HG03354 (cell line): ENCODE data around the gene MPDU1.

Source experiments
- ATAC-seq: cut with Tn5 transposase; IDR thresholded peaks from one replicate; pipeline ENCODE4 v1.9.1; 2021; ENCODE audit warnings: mild to moderate bottlenecking; ENCODE audit not compliant: unreplicated experiment, poor library complexity, severe bottlenecking

MPDU1 gene

DNA sequence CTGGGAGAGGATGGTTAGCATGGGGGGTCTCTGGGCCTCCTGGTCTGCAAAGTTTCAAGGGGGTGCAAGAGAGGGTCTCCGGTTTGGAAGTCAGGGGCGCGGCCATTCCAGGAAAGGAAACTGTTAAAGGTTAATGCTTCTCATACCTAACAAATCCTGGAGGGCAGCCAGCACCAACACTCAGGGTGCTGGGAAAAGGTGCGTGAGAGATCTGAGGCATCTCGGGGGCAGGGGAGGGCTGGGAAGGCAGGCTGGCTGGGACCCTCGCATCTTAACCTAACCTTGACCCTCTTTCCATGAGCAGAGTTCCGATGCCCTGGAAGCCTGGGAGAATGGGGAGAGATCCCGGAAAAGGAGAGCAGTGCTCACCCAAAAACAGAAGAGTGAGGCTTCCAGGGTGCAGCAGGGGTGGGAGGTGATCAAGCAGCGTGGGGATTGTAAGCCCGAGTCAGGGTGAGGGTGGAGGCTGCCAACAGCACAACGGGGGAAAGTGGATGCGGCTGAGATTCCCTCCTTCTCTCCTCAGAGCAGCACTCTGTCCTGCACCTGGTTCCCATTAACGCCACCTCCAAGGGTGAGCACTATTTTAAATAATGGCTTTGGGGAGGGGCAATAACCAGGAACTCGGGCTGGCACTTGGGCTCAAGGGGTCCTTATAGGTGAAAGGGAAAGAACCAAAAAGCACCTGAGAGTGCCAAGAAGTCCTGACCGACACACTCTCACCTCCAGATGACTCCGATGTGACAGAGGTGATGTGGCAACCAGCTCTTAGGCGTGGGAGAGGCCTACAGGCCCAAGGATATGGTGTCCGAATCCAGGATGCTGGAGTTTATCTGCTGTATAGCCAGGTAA is 24.1 kb upstream of the MPDU1 start:
- no peak for ATAC-seq

DNA sequence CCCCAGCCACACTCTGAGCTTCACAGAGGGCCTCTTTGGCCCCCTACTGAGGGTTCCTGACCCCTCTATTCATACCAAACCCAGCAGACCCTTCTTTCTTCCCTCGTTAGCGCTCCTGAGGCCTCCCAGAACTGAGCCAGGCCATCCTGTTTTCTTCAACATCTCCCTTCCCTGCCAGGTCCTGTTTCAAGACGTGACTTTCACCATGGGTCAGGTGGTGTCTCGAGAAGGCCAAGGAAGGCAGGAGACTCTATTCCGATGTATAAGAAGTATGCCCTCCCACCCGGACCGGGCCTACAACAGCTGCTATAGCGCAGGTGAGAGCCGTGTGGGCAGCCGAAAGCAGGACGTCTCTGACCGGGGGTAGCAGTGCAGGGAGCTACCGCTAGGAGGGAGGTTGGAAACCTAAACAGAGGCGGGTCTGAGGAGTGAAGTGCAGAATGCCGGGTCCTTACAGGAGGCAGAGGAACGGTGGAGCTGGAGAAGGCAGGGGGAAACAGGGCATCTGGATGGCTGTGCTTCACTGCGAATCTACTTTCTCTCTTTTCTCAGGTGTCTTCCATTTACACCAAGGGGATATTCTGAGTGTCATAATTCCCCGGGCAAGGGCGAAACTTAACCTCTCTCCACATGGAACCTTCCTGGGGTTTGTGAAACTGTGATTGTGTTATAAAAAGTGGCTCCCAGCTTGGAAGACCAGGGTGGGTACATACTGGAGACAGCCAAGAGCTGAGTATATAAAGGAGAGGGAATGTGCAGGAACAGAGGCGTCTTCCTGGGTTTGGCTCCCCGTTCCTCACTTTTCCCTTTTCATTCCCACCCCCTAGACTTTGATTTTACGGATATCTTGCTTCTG is 23.3 kb upstream of the MPDU1 start:
- peak; percentile 33 for ATAC-seq

DNA sequence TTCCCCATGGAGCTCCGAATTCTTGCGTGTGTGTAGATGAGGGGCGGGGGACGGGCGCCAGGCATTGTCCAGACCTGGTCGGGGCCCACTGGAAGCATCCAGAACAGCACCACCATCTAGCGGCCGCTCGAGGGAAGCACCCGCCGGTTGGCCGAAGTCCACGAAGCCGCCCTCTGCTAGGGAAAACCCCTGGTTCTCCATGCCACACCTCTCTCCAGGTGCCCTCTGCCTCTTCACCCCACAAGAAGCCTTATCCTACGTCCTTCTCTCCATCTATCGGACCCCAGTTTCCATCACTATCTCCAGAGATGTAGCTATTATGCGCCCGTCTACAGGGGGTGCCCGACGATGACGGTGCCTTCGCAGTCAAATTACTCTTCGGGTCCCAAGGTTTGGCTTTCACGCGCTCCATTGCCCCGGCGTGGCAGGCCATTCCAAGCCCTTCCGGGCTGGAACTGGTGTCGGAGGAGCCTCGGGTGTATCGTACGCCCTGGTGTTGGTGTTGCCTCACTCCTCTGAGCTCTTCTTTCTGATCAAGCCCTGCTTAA is 22.6 kb upstream of the MPDU1 start:
- peak; percentile 65 for ATAC-seq

DNA sequence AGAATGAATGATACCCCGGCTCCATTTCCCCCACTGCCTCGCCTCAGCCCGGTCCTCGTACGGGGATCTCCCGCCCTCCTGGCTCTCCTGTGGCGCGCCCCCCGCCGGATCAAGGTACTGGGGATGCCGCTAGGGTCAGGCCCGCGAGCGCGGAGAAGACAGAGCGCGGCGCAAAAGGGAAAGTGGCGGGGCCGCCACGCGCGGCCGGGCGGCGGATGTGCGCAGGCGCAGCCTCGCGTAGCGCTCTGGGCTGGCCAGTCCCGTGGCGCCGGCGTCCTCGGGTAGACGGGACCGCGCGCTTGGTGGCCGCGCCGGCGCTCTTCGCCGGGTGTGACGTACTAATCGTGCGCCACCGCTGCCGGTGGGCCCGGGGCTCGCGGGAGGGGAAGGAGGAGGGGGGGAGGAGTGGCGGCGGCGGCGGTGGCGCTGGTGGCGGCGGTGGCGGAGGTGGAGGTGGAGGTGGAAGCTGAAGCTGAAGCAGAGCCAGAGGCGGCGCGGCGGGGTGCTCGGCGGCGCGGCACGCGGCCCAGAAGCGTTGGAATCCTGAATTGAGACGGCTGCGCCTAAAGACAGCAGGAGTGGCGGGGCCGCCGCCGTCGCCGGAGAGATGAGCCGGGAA is 22.0 kb upstream of the MPDU1 start, which contains the start of gene SENP3:
Gene SENP3, plus strand, starts transcription at position 331 of the 619 bp plus-strand sequence. CDS start 1,158 bp downstream, outside the sequence.
- ATAC-seq, result peak; percentile 58

DNA sequence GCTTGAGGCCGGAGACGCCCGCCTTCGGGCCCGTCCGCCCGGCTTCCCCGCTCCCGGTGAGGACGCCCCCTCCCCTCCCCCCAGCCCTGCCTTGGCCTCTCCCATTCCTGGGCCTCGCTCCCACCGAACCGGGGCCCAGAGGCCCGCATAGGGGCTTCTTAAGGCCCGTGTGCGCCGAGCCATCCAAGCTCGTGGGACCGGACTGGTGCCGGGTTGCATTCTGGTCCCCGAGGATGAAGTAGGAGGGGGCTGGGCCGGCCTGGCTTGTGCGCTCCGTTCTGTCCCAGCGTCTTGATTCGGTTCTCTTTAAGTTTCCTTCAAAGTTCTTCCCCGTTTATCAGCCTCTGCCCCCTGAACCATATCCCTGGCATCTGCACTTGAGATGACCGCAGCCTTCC is 21.4 kb upstream of the MPDU1 start:
- ATAC-seq, result peak; percentile 10

DNA sequence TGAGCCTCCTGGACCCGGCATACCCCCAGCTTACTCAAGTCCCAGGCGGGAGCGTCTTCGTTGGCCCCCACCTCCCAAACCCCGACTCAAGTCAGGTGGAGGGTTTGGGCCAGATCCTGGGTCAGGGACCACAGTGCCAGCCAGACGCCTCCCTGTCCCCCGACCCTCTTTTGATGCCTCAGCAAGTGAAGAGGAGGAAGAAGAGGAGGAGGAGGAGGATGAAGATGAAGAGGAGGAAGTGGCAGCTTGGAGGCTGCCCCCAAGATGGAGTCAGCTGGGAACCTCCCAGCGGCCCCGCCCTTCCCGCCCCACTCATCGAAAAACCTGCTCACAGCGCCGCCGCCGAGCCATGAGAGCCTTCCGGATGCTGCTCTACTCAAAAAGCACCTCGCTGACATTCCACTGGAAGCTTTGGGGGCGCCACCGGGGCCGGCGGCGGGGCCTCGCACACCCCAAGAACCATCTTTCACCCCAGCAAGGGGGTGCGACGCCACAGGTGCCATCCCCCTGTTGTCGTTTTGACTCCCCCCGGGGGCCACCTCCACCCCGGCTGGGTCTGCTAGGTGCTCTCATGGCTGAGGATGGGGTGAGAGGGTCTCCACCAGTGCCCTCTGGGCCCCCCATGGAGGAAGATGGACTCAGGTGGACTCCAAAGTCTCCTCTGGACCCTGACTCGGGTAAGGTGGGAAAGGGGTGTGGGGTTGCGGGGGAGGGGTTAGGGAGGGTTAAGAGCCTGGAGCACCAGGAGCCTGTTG is 20.4 kb upstream of the MPDU1 start:
- ATAC-seq, result no peak

DNA sequence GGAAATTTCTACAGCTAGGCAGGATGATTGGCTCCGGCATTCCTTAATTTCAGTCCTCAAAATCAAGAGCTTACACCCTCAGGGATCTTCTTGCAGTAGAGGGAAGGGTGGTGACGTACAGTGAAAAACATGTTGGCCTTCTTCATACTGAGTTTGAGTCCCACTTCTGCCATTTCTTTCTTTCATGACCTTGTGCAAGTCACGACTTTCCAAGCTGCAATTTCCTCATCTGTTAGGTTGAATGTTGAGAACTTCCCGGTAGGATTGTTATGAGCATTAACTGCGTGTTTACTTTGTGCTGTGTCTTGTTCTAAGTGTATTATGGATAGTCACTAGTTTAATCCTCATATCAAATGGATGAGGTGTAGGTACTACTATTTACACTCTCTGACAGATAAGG is 14.1 kb upstream of the MPDU1 start:
- no peak for ATAC-seq

DNA sequence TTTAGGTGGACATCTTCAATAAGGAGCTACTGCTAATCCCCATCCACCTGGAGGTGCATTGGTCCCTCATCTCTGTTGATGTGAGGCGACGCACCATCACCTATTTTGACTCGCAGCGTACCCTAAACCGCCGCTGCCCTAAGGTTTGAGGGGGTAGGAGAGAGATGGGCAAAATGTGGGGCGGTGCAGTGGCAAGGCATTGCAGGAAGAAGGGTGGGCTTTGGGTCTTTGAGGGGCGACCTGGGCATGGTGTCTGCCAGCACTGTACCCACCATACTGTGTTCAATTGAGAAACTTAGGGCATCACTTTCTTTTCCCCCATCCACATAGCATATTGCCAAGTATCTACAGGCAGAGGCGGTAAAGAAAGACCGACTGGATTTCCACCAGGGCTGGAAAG is 13.3 kb upstream of the MPDU1 start:
- ATAC-seq, result no peak

DNA sequence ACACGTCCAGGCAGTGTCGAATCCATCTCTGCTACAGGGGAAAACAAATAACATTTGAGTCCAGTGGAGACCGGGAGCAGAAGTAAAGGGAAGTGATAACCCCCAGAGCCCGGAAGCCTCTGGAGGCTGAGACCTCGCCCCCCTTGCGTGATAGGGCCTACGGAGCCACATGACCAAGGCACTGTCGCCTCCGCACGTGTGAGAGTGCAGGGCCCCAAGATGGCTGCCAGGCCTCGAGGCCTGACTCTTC is 11.4 kb upstream of the MPDU1 start:
- ATAC-seq, result no peak

DNA sequence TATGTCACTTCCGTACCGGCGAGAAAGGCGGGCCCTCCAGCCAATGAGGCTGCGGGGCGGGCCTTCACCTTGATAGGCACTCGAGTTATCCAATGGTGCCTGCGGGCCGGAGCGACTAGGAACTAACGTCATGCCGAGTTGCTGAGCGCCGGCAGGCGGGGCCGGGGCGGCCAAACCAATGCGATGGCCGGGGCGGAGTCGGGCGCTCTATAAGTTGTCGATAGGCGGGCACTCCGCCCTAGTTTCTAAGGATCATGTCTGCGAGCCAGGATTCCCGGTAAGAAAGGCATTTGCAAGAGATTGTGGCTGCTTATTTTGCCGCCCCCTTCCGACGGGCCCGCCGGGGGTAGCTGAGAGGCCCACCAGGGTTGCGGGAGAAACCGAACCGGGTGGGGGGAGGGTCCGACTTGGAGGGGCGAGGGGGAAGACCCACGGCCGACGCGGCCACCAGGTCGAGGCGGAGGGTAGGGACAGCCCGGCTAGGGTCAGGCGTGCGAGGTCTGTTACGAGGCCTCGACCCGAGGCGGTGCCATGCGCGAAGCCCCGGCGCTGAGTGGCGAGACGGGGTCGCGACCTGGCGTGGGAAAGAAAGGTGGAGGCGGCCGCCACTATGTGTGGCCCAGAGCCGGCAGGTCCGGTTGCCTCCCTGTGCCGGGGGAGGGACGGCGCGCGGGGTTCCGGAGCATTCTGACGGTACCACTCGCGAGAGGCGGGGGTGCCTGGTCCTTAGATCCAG is 10.9 kb upstream of the MPDU1 start:
- peak; percentile 81 for ATAC-seq

DNA sequence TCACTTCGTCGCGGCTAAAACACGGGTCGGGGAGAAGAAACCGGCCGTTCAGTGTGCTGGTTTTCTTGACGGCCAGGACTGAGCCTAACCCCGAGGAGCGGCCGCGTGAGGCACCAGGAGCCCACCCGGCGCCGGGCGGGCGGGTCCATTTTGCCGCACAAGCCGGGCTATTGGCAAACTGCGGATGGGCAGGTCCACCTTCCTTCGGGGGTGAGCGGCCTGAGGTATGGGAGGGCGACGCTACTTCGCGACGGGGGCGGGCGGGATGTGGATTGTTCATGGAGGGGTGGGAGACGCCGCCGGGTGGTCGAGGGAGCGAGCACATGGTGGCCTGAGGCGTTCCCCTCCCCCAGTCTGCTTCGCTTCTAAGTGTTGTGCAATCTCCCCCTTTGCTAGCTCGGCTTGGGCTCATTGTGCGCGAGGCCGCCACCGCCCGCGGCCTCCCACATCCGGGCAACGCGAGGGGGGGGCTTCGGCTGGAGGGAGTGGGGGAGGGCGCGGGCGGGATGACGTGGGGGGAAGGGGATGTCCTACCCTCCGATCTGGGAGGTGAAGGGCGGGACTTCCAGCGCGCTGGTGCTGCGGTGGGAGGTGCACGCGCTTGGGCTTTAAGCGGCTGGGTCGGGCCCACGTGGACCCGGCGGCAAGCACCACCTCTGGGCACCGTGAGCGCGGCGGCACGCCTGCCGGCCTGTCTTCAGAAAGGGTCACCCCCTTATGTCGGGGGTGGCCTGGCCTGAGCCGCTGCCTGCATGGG is 10.2 kb upstream of the MPDU1 start:
- ATAC-seq, result peak; percentile 32

DNA sequence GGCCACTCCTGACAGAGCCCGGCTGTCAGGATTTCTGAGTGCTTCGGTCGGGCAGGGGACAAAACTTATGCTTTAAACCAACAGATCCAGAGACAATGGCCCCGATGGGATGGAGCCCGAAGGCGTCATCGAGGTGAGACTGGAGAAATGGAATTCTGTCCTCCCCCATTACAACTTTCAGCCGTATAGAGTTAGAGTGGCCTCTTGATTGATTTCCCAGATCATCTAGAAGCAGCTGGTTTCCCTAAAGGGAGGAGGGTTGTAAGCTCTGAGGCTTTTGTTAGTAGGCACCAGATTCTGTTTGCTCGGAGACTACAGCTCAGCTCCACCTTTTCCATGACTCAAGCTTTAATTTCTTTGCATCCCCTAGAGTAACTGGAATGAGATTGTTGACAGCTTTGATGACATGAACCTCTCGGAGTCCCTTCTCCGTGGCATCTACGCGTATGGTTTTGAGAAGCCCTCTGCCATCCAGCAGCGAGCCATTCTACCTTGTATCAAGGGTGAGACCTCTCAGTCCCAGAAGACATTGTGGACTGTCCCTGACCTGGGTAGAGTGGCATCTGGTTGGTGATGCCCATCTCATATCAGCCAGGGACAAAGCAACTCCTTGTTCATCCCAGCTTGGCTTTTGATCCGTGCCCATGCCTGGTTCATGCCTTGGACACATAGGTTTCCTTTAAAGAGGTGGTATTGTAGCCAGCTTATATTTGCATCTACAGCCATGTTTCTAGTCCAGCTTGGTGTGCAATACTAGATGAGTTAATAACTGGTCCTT is 9.3 kb upstream of the MPDU1 start:
- no peak for ATAC-seq

DNA sequence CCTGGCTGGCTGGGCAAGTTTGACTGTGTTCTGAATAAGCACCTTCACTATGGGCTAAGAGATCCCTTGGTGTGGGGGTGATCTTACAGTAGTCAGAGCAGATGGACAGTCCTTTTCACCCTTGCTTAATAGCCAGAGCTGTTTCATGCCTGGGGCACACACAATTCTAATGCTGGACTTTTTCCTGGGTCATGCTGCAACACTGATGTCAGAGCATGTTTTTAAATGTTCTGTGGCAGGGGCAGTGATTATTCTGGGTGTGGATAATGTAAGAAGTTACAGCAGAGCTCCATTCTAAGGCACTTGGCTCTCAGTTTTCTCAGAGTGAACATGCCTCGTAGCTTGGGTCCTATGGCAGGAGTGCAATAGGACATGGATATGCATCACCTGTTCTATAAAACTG is 8.2 kb upstream of the MPDU1 start:
- no peak for ATAC-seq

DNA sequence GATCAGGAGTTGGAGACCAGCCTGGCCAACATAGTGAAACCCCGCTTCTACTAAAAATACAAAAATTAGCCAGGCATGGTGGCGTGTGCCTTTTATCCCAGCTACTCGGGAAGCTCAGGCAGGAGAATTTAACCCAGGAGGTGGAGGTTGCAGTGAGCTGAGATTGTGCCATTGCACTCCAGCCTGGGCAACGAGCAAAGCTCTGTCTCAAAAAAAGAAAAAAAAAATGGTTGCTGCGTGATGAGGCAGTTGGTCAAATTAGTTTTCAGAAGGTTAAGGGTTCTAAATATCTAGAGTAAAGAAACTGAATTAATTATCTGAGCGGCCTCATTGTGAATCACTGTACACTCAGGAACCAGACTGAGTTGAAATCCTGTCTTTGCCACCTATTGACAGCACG is 7.7 kb upstream of the MPDU1 start:
- ATAC-seq, result no peak

DNA sequence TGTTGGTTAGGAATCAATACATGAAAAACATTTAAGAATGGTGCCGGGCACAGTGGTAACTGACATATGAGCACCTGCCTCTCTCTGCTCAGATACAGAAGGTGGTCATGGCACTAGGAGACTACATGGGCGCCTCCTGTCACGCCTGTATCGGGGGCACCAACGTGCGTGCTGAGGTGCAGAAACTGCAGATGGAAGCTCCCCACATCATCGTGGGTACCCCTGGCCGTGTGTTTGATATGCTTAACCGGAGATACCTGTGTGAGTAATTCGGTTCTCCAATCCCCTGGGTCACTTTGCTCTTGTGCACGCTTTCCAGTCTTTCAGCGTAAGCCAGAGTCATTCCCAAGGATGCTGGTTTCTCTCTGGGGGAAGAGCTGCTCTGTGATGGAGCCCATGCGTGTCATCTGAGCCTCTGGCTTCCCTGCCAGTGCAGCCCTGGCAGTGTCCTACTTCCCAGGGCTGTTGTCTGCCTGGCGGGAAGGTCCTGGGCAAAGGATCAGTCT is 7.2 kb upstream of the MPDU1 start:
- ATAC-seq, result no peak

DNA sequence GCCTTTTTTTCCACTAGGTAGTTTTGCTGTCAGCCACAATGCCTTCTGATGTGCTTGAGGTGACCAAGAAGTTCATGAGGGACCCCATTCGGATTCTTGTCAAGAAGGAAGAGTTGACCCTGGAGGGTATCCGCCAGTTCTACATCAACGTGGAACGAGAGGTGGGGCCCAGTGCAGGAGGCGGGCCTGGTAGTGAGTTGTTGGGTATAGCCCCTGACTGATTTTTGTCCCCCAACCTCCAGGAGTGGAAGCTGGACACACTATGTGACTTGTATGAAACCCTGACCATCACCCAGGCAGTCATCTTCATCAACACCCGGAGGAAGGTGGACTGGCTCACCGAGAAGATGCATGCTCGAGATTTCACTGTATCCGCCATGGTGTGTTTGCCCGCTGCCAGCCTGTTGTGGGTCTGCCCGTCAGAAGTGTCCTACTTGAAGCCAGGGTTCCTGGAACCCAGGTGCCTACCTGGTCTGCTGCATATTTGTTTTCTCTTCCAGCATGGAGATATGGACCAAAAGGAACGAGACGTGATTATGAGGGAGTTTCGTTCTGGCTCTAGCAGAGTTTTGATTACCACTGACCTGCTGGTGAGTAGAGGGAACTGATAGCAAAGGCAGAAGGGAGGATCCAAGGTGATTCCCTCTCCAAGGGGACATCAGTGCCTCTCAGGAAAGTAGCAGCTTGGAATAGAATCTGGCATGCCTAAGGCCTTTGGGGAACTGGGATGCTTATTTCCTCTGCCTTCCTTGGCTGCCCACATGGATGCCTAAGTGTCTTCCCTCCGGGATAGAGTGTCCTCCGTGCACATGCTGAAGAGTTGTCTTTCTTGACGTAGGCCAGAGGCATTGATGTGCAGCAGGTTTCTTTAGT is 6.1 kb upstream of the MPDU1 start:
- ATAC-seq, result no peak
